Measurements from ENCODE around the gene UNC5A.

DNA sequence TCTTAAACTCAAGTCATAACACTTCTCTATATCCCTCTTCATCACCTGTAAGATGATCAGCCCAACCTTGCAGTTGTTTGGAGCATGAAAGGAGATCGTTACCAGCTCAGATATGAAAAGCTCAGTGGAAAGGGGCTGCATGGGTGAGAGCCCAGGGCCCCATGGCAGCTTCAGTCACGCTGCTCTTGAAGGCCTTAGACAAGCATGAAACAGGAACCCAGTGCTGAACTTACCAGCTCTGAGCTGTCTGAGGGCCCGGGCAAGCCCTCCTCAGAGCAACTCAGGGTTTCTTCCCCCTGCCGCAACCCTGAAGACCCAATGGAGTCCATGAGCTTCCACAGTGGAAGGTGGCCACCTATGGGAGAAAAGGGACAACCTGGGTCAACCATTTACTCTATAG is 85.5 kb downstream of the UNC5A start:
- TF ChIP-seq, protein P1, sequence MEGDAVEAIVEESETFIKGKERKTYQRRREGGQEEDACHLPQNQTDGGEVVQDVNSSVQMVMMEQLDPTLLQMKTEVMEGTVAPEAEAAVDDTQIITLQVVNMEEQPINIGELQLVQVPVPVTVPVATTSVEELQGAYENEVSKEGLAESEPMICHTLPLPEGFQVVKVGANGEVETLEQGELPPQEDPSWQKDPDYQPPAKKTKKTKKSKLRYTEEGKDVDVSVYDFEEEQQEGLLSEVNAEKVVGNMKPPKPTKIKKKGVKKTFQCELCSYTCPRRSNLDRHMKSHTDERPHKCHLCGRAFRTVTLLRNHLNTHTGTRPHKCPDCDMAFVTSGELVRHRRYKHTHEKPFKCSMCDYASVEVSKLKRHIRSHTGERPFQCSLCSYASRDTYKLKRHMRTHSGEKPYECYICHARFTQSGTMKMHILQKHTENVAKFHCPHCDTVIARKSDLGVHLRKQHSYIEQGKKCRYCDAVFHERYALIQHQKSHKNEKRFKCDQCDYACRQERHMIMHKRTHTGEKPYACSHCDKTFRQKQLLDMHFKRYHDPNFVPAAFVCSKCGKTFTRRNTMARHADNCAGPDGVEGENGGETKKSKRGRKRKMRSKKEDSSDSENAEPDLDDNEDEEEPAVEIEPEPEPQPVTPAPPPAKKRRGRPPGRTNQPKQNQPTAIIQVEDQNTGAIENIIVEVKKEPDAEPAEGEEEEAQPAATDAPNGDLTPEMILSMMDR (IDR thresholded peaks at IDR 0.05) = no peak
- TF ChIP-seq POLR2A (IDR thresholded peaks at IDR 0.05) = no peak
